NOMO-1 (cell line): ENCODE results near the gene SHTN1.

ENCODE experiments used
- DNase-seq, 2 experiments: peaks; one replicate each; lab custom pipeline; 2025; ENCODE audit not compliant: unreplicated experiment in 2 of 2; lab: John Stamatoyannopoulos, UW

The SHTN1 gene

DNA sequence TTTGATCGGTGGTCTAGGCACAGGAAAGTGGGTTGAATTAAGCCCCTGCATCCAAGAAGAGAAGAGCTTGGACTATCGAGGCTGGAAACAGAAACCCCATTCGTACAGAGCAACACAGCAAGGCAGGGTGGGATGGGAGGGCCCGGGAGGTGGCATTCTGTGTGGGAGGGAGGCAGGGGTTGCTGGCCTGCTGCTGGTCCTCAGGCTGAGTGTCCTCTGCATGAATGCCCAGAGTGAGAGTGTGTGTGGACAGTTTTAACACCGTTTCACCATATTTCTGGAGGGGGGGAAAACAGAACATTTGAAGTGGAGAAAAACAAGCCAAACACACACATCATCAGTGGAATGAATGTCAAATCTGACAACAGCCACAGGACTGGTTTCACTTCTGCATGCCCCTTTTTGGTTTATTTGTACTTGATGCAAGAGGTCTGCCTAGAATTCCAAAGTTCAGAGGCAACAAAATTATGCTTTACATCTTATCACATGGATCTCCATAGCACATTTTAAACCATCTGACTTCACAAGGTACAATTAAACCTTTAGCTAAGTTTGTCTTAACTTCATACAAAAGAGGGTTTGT lies 166.8 kb downstream of the SHTN1 start:
- DNase-seq, result peak; percentile 47 to 74

DNA sequence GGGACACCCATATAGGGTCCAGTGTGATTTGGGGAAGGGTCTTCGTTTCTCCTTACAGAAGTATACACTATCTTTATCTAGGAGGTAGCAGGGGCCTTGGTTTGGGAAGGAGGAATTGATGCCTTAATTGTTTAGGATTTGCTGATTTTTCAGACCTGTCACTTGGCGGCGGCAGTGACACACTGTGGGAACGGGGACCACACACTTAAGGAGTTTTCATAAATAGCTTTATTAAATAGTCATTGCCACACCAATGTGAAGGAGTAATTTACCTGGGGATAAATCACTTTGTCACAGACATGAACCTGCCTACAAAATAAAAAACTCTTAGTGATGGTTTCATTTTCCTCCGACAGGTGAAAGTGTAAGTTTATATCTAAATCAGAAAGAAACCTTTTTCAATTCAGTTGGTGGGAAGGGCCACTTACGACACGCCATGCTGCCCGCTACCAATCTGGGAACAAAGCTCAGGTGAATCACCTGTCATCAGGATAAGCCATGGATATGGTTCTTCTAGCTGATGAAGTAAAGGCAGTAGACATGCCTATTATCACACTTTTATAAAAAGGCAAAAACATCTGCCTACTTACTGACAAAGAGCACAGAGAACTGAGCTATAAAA lies 168.0 kb downstream of the SHTN1 start:
- DNase-seq, result no peak

DNA sequence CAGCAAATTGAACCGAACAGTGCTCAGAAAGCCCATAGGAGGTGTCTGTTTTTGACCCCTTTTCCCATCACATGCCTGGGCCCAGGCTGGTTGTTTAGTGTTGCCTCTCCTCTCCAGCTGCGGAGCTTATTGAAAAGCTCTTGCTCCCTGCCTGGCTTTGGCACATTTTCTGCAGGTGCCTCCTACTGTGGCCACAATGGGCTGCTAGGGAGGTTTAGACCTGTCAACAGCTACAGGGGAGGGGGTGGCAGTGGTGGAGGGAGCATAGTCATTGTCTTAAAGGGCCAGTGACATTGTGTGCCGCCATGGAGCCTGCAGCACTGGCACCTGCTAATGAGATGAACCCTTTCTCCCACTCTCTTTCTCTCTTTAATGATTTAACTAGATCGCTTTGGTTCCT lies 168.9 kb downstream of the SHTN1 start:
- no peak for DNase-seq

DNA sequence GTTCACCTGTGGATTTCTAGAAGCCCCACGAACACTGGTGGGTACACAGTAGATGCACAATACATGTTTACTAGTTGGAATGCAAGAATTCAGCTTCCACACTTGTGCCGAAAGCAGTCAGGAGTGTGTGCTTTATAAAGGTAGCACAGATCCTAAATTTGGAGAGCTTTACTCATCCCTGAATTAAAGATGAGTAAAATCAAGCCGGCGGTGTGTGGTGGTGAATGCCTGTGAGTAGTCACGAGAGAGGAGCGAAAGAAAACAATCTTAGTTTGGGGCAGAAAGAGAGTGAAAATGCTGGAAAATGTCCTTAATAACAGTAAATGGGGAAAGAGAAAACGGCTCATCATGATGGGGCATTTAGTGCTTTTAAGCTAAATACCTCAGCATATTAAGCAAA lies 169.3 kb downstream of the SHTN1 start:
- no peak for DNase-seq

DNA sequence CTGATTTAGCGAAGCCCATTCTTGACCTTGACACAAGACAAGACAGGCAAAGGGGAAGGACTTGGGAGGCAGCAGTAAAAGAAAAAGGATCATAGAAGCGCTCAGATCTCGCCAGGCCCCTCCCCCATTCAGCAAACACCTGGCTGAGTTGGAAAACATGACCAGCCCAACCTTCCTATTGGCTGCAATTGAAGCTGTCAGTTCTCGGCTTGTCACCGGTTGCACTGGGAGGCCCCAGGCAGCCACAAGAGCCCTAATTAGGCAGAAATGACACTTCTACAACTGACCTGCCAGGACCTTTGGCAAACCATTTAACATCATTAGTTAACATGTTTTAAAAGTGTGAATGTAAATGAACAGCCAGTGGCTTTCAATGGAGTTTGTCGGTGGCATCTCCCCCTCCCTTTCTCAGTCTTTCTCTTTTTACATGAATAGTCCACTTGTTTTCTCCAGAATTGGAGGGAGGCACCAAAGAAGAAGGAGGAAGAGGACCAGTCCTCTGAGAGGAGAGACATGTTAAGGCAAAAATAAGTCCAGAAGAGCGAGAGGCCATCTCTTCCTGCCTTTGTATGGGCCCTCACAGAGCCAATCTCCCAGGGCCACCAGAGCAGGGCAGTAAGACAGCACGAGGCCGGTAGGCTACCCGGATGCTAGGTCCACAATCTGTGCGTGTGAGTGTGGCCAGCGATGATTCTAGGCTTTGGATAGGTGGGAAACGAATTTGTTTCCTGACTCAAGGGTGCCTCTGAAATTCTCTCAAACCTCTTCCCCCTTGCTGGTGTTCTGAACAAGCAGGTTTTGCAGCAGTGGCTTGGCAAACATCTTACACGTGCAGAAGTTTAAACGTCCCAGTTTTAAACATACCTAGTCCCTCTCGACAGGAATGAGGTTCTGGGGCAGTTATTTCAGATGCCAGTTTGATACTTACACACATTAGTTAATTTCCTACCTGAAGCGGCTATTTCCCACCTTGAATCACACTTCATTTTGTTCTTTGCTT lies 170.7 kb downstream of the SHTN1 start:
- DNase-seq, result no peak

DNA sequence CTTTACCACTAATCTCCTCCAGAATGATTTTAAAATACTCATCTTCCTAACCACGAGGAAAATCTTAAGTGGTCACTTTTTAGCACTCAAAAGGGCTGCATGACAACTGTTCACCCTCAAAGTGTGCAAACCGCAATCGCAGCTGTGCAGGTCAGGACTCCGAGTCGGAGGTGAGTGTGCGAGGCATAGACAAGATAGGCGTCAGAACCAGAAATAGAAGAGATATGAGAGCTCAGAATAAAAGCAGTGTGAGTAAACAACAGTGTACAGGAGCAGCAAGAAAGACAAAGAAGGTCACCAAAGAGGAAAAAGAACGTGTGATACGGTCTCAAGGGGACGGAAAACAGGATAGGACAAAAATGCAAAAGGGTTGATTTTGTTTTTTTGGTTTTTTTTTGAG lies 173.2 kb downstream of the SHTN1 start:
- no peak for DNase-seq
